Right lobe of liver (tissue), 6 donors: ENCODE data around the gene CHRDL1. TPM values are rescaled to one million over a fixed set of nuclear protein-coding genes. Genes with fewer than 3 reads are reported as not detected.

ENCODE experiments used
- ATAC-seq, 4 donors: fragments of 200-7000 bp; cut with Tn5 transposase; one replicate each; pipeline ENCODE4 v1.9.1; 2020; ENCODE audit warnings: mild to moderate bottlenecking in 4 of 4, moderate library complexity in 4 of 4
- DNase-seq, 3 donors: peaks; one replicate each; pipeline ENCODE4 v3.0.0-alpha.2; 2020
- H3K27ac ChIP-seq, 3 donors: fragments of 200-600 bp; one replicate each; pipeline ENCODE4 v1.8.0; 2022
- H3K27me3 ChIP-seq, 2 donors: fragments of 200-600 bp; one replicate each; pipeline ENCODE4 v1.8.0; 2022
- H3K36me3 ChIP-seq, 4 donors: fragments of 200-600 bp; sonication (generic) in 1 of 4; one replicate each; pipeline versions ENCODE4 v1.5.1 to v1.8.0; 2017 to 2022; ENCODE audit warnings: control low read depth in 1 of 4
- H3K4me1 ChIP-seq, 4 donors: fragments of 200-600 bp; sonication (generic) in 1 of 4; one replicate each; pipeline versions ENCODE4 v1.5.1 to v1.8.0; 2017 to 2022; ENCODE audit warnings: control low read depth in 1 of 4
- H3K4me3 ChIP-seq, 3 donors: fragments of 200-600 bp; one replicate each; pipeline ENCODE4 v1.8.0; 2022
- H3K9me3 ChIP-seq, 4 donors: fragments of 200-600 bp; sonication (generic) in 1 of 4; one replicate each; pipeline versions ENCODE4 v1.5.1 to v1.8.0; 2017 to 2022; ENCODE audit warnings: control low read depth in 1 of 4
- CTCF ChIP-seq, 4 donors: fragments of 200-600 bp in 3 of 4; fragments of 450-650 bp in 1 of 4; IDR thresholded peaks; one replicate each; pipeline versions ENCODE4 v1.5.1 to v1.8.0; 2016 to 2022; ENCODE audit warnings: antibody characterized with exemption in 4 of 4, mild to moderate bottlenecking in 2 of 4
- POLR2A ChIP-seq: fragments of 450-650 bp; IDR thresholded peaks from one replicate; pipeline ENCODE4 v1.6.1; 2017; ENCODE audit warnings: antibody characterized with exemption, mild to moderate bottlenecking
- WGBS: methylation state at CpG from one replicate; pipeline ENCODE4 v1.1.6; 2018; ENCODE audit warnings: low coverage, low lambda C conversion rate; ENCODE audit not compliant: insufficient coverage; ENCODE audit errors: missing lambda C conversion rate; 5-methylcytosine and 5-hydroxymethylcytosine counted together
- intact Hi-C, 2 donors: fragments of 100-400 bp; cut with DNase I; formaldehyde crosslinking; loops; one replicate each; pipeline versions ENCODE4 v1.11.2 to v1.14.1; 2022
- total RNA-seq, 6 experiments: library from RNA; depleted of rRNA in 2 of 6; stranded (reverse); fragments of >200 nt in 2 of 6; fragmentation: NEBNext Ultra II Directional in 3 of 6; extraction: Animal tissue kit (Norgen Biotek cat#: 25700) in 3 of 6; gene quantifications; one replicate each; pipeline versions ENCODE4 v1.1.0 to v1.2.4, GENCODE V29; 2016 to 2023
- donor health status: DM: no; HTN: yes; CAD: no.
- donor health status: DM: no; HTN: no; CAD: no.
- donor health status: DM: no; HTN: no; CAD: no.
- donor health status: DM: no; HTN: yes; CAD: no.
- donor health status: DM: no; HTN: yes; CAD: no.

The CHRDL1 gene
- total RNA-seq, 6 experiments from 2014 or later: 0.05 to 0.56 (median 0.21) TPM

- Histone ChIP-seq H3K4me1 (no peaks in the 10 kb centered on the region), H3K27me3 (no peaks in the 10 kb centered on the region), H3K36me3 (no peaks in the 10 kb centered on the region), H3K27ac (no peak overlapping the region), H3K9me3 (no peaks in the 10 kb centered on the region), H3K4me3 (no peak overlapping the region)
- 90% methylated on average over 1 of the region's 2 CpGs for WGBS
- intact Hi-C loops: no loop called here
- TF ChIP-seq POLR2A (no peak), CTCF (IDR thresholded peaks at IDR 0.05) (no peak)
- ATAC-seq: no peak
- no peak for DNase-seq
Measured at GRCh38 chrX:110733166-110733565, 62.5 kb downstream of the CHRDL1 start.

- DNase-seq: no peak
- Histone ChIP-seq H3K36me3 (no peaks in the 10 kb centered on the region), H3K4me1 (no peaks in the 10 kb centered on the region), H3K27ac (no peak overlapping the region), H3K27me3 (no peaks in the 10 kb centered on the region), H3K9me3 (no peaks in the 10 kb centered on the region), H3K4me3 (no peak overlapping the region)
- intact Hi-C loops: no loop called here
- ATAC-seq: no peak
- 24% methylated on average over 3 of the region's 6 CpGs for WGBS
- TF ChIP-seq CTCF (IDR thresholded peaks at IDR 0.05): no peak
- no peak for TF ChIP-seq POLR2A
Measured at GRCh38 chrX:110732266-110732665, 63.4 kb downstream of the CHRDL1 start.

- intact Hi-C loops: no loop called here
- ATAC-seq (no peak), DNase-seq (no peak)
- no peaks in the 10 kb centered on the region for H3K27me3 ChIP-seq
- no peaks in the 10 kb centered on the region for H3K4me1 ChIP-seq
- H3K27ac ChIP-seq: no peak overlapping the region
- no peaks in the 10 kb centered on the region for H3K36me3 ChIP-seq
- WGBS: 69% methylated on average over 2 of the region's 2 CpGs
- no peak overlapping the region for H3K4me3 ChIP-seq
- no peak for TF ChIP-seq POLR2A
- TF ChIP-seq CTCF (IDR thresholded peaks at IDR 0.05): no peak
- no peaks in the 10 kb centered on the region for H3K9me3 ChIP-seq
Measured at GRCh38 chrX:110723844-110724243, 71.8 kb downstream of the CHRDL1 start.

- Histone ChIP-seq H3K4me1 (no peaks in the 10 kb centered on the region), H3K36me3 (no peaks in the 10 kb centered on the region), H3K9me3 (no peaks in the 10 kb centered on the region), H3K27me3 (no peaks in the 10 kb centered on the region), H3K27ac (no peak overlapping the region), H3K4me3 (no peak overlapping the region)
- whole genome bisulfite sequencing: 78% methylated on average over 10 of the region's 10 CpGs
- TF ChIP-seq CTCF (IDR thresholded peaks at IDR 0.05) (no peak), POLR2A (no peak)
- intact Hi-C loops: no loop called here
- no peak for DNase-seq
- no peak for ATAC-seq
Measured at GRCh38 chrX:110722135-110722534, 73.5 kb downstream of the CHRDL1 start.

GRCh38 chrX:110713666-110714065, 82.0 kb downstream of the CHRDL1 start:
- DNase-seq (no peak), ATAC-seq (no peak)
- no peaks in the 10 kb centered on the region for H3K4me1 ChIP-seq
- 58% methylated on average over 2 of the region's 2 CpGs for WGBS
- H3K36me3 ChIP-seq: no peaks in the 10 kb centered on the region
- no peak overlapping the region for H3K27ac ChIP-seq
- H3K27me3 ChIP-seq: no peaks in the 10 kb centered on the region
- no peak overlapping the region for H3K4me3 ChIP-seq
- intact Hi-C loops: no loop called here
- TF ChIP-seq POLR2A (no peak), CTCF (IDR thresholded peaks at IDR 0.05) (no peak)
- no peaks in the 10 kb centered on the region for H3K9me3 ChIP-seq
